MG63 (cell line): ENCODE data around the gene SMIM36. TPM values are rescaled to one million over a fixed set of nuclear protein-coding genes. Genes with fewer than 3 reads are reported as not detected.
"Not testable (repeated sequence)": the region's sequence is repeated elsewhere in the genome, so short reads cannot be mapped to it uniquely, and the experiment has no call there.

Experiments used
- DNase-seq: peaks from one replicate; pipeline ENCODE4 v3.0.0-alpha.2; 2020
- H3K27me3 ChIP-seq: fragments of 250-450 bp; sonication (Bioruptor Pico); 2 replicates; pipeline ENCODE4 v1.5.1; 2020; ENCODE audit warnings: mild to moderate bottlenecking, moderate library complexity
- H3K36me3 ChIP-seq: fragments of 250-450 bp; sonication (Bioruptor Pico); 2 replicates; pipeline ENCODE4 v1.5.1; 2020; ENCODE audit warnings: mild to moderate bottlenecking, moderate library complexity
- H3K4me3 ChIP-seq: fragments of 250-450 bp; sonication (Bioruptor Pico); 2 replicates; pipeline ENCODE4 v1.5.1; 2020; ENCODE audit warnings: mild to moderate bottlenecking, moderate library complexity
- H3K9me3 ChIP-seq: fragments of 250-450 bp; sonication (Bioruptor Pico); 2 replicates; pipeline ENCODE4 v1.5.1; 2020; ENCODE audit warnings: mild to moderate bottlenecking, moderate library complexity
- total RNA-seq: library from RNA; depleted of rRNA; stranded (reverse); fragments of >200 nt; shearing (Covaris generic); gene quantifications from 2 replicates; pipeline ENCODE4 v1.2.3, GENCODE V29; 2014; ENCODE audit warnings: low replicate concordance; rRNA removed

SMIM36 gene
- total RNA-seq, 1 experiment from 2014 or later: not detected

DNA sequence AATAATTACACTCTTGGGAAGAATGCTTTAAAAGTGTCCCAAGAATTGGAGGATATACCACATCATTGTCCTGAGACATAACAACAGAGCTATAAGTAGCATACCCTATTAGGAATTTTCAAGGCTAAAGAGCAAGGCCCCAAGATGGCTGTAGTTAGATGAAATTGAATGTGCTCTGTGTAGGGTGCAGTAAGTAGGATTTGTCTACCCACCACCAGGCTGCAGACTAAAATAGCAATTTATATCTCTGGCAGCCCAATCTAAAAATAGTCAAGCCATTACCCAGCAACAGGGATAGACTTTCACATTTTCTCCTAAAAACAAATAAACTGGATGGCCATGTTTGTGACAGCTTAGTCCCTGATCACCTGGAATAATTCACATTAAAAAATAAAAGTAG is 95.3 kb downstream of the SMIM36 start:
- H3K9me3 ChIP-seq: no peaks in the 10 kb centered on the region
- H3K4me3 ChIP-seq: no peak overlapping the region
- no peak for DNase-seq
- H3K27me3 ChIP-seq: no peaks in the 10 kb centered on the region
- no peaks in the 10 kb centered on the region; the same call in 1 of the 2 replicates for H3K36me3 ChIP-seq

DNA sequence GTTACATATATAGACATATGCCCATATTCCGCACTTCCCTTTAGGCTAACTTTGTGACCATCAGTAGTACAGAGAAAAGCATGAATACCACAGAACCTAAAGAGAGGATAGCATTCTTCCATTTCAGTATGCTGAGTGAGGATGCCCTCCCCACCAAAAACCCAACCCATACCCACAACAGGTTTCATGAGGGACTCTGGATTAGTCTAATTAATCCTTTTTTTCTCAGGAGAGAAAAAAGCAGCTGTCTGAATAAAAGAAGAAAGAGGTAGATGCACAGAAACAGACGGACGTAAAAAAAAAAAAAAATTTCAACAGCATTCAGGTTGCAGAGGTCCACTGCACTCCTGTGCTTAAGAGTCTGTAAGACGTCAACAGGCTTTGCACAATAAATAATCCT is 96.3 kb downstream of the SMIM36 start:
- H3K4me3 ChIP-seq: no peak overlapping the region
- DNase-seq: no peak

DNA sequence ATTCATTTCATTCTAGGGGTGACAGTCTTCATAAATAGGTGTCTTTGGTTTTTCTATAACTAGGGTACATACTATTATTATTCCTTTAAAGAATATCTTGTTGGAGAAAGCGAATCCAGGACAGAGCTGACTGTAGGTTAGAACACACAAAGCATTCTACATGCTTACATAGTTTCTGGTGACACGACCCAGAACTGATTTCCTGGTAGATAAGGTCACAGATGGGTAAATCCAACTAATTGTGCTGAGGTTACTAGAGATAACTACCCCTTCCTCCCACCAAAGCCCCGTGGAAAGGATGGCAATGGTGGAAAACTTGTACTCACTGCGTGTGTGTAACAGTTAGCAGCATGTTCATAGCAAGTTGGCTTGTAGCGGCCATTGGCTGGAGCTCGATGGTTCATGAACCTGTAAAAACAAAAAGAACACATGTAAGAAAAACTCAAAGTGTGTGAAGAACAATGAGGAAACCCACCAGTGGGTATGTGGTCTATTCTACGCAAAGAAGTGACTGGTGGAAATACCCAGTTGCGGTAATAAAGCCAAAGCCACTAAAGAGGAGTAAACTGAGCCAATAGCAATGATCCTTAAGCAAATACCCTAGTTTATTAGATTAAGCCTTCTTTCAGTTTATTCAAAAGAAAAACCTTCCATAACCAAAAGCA is 97.3 kb downstream of the SMIM36 start:
- Histone ChIP-seq H3K27me3 (no peaks in the 10 kb centered on the region), H3K4me3 (no peak overlapping the region), H3K9me3 (no peaks in the 10 kb centered on the region), H3K36me3 (peaks cover 11% of the 10 kb centered on the region)
- no peak for DNase-seq

More for the DNA sequence above, 96.3 kb downstream of the SMIM36 start:
- Histone ChIP-seq H3K9me3 (no peaks in the 10 kb centered on the region), H3K36me3 (peaks cover 6% of the 10 kb centered on the region), H3K27me3 (no peaks in the 10 kb centered on the region)

DNA sequence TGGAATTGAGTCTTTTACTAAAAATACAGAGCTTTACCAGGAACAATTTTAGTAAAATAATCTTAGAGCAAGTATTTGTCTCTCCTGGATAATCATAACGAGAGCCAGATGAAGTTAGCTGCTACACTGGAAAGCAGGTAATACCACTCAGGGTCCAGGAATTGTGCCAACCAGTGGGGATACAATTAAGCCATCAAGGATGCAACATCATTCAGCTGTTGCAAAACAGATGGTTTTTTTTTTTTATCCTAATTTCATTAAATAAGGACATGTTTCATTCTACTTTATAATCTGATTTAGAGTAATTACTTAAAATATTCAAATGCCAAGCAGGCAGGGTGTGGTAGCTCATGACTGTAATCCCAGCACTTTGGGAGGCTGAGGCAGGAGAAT is 99.8 kb downstream of the SMIM36 start:
- Histone ChIP-seq H3K9me3 (no peaks in the 10 kb centered on the region), H3K4me3 (no peak overlapping the region), H3K36me3 (peaks cover 13% of the 10 kb centered on the region), H3K27me3 (no peaks in the 10 kb centered on the region)
- DNase-seq: no peak

DNA sequence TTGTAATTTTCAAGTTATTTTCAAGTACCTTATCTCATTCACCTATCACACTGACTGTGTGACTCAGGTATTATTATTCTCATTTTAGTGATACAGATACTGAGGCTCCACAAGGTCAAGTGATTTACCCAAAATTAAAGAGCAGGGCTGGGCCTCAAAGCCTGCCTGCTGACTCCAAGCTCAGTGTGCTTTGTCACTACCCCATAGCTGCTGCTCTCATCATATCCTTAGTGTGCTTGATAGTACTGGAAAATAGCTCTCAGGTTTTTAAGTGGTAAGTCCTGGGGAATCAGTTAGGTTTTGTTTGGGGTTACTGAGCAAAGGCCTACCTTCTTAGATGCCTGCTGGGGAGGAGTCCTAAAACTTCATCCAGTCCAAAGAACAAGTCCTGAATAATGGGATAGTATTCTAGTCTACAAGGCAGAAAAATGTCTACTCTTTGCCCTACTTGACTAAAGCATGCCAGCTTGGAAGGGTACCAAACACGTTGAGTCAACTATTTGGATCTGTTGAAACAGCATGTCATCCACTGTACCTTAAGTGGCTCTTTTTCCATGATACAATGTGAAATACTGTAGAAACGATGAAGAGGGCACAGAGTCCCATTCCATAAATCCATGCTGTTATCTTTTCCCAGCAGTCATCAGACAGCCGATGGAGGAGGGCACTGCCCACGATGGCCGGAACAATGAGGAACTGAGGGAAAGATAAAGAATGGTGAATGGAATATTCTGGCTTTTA is 100.4 kb downstream of the SMIM36 start:
- Histone ChIP-seq H3K4me3 (no peak overlapping the region), H3K9me3 (no peaks in the 10 kb centered on the region), H3K36me3 (peaks cover 13% of the 10 kb centered on the region), H3K27me3 (no peaks in the 10 kb centered on the region)
- DNase-seq: peak; percentile 55

DNA sequence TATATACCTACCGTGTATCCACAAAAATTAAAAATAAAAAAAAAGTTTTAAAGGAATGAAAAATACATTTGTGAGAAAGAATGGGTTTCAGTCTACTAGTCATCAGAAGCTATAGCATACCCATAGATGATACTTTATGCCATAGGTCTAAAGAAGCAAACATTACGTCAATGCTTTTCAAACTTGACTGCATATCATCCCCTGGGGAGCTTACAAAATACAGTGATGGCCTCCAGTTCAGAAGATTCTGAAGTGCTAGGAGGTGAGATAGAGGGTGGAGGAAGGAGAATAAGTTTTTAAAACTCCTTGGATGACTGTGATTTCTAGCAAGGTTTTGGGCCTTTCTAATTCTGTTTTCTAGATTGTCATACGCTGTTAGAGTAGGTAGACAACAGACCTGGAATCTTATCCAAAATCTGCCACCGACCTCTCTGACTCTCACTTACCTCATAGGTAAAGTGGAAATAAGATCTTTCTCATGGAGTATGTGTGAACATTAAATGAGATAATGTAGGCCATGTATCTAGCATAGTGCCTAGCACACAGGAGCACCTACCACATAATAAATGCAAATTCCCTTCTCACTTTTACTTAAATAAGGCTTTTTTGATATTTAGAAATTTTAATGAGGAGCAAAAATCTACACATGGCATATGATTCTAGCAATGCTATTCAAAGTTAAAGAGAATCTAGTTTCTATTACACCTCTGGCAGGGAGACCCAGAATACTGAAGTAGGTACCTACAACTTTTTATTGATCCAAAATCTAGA is 102.0 kb downstream of the SMIM36 start:
- no peak for DNase-seq
- no peaks in the 10 kb centered on the region for H3K9me3 ChIP-seq
- peaks cover 13% of the 10 kb centered on the region for H3K36me3 ChIP-seq

DNA sequence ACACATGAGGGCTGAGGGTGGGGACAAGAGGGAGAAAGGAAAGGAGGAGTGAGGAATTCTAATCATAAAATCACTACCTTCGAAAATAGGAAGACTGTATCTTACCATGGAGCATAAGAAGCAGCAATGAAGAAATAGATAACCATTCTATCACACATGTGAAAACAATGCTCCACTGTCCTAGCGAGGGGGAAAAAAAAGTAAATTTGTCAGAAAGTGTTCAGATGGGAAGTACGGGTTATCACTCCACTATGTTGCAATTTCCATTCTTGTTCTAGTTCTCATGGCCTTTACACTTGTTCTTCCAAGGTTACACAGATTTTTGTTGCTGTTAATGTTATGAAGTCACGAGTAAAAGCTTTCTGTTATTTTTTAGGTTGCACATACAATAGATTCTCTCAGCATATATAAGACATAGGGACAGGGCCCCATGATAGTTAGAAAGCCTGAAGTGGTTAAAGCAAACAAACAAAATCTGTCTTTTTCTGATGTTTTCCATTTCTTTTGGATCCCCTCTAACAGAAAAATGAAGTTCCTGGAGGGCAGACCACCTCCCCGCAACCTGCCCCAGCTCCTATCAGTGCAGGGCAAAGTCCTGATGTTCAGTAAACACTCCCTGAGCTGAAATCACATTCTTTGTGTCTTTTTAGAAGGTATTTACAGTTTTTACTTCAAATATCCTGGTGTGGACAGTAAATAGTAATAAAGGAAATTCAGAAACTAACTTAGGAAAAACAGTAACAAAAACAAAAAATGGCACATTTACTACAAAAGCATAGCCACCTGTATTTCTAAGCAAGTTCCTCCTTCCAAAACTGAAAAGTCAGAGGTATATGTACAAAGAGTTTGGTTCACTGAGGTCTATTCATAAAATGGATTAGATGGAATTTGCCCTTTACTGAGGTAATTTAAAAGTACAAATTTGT is 103.3 kb downstream of the SMIM36 start:
- Histone ChIP-seq H3K4me3 (no peak overlapping the region), H3K36me3 (peaks cover 15% of the 10 kb centered on the region), H3K27me3 (no peaks in the 10 kb centered on the region), H3K9me3 (no peaks in the 10 kb centered on the region)
- DNase-seq: no peak

More for the DNA sequence above, 102.0 kb downstream of the SMIM36 start:
- Histone ChIP-seq H3K4me3 (no peak overlapping the region), H3K27me3 (no peaks in the 10 kb centered on the region)

DNA sequence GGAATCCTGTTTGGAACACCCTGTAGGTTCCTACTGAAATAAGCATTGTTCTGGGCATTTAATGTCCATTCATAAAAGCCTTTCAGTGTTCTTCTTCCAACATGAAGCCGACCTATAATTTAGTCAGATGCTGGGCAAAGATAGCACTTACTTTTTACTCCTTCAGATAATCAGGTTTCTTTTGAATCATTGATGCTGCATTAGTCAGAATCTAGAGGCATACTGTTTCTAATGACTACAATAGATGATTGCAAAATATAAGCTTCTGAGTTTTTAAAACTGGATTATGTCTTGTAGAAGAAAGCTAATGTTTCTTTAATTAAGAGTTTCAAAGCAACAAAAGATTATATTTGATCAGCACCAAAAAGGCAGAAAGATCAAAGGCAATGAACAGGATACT is 105.7 kb downstream of the SMIM36 start:
- no peak overlapping the region for H3K4me3 ChIP-seq
- no peaks in the 10 kb centered on the region for H3K9me3 ChIP-seq
- no peak for DNase-seq
- peaks cover 12% of the 10 kb centered on the region for H3K36me3 ChIP-seq
- no peaks in the 10 kb centered on the region for H3K27me3 ChIP-seq

DNA sequence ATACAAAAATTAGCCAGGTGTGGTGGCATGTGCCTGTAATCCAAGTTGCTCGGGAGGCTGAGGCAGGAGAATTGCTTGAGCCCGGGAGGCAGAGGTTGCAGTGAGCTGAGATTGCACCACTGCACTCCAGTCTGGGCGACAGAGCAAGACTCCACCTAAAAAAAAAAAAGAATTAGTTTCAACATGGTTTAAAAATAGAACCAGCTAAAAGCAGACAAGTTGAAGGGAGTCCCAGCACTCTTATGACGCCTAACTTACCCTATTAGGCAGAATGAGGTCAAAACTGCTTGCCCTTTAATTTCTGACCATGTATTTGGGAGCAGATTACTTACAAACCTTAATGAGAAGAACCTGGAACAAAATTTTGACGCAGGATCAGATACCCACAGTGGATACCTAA is 107.1 kb downstream of the SMIM36 start:
- H3K4me3 ChIP-seq, H3K36me3 ChIP-seq, DNase-seq, H3K27me3 ChIP-seq, H3K9me3 ChIP-seq: not testable (repeated sequence)

DNA sequence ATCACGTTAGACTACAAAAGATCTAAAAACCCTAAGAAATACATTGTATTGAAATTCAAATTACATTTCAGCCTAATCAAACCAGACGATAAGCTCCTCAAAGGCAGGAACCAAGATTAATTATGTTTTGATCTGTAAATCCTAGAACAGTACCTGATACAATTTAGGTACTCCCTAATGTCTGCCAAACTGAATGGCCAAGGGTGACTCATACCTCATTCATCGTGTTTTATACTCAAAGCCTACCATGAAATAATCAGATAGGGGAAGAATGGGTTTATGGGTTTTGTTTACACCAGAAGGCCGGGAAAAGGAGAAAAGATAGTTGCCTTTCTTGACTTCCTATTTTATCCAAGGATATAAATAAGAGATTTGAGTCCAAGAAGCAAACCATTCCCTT is 108.9 kb downstream of the SMIM36 start:
- Histone ChIP-seq H3K9me3 (no peaks in the 10 kb centered on the region), H3K27me3 (no peaks in the 10 kb centered on the region), H3K4me3 (no peak overlapping the region), H3K36me3 (peaks cover 2% of the 10 kb centered on the region)
- no peak for DNase-seq

Other genes starting within 250 kb of the SMIM36 start
- gene HLF, start 246.5 kb downstream of the SMIM36 start, total RNA-seq: 1.9 and 8.2 TPM in 2 replicates
- gene MMD, start 89.6 kb downstream of the SMIM36 start, total RNA-seq: 6.3 and 6.8 TPM in 2 replicates
- gene TMEM100, start 211.4 kb upstream of the SMIM36 start, total RNA-seq: not detected in 2 replicates
- 11.3 and 21.4 TPM in 2 replicates for gene PCTP, start 239.6 kb upstream of the SMIM36 start, total RNA-seq